MG63 (cell line): ENCODE data around the gene TTC28. TPM values are rescaled to one million over a fixed set of nuclear protein-coding genes. Genes with fewer than 3 reads are reported as not detected.

Experiments
- DNase-seq: peaks from one replicate; pipeline ENCODE4 v3.0.0-alpha.2; 2020
- H3K27me3 ChIP-seq: fragments of 250-450 bp; sonication (Bioruptor Pico); 2 replicates; pipeline ENCODE4 v1.5.1; 2020; ENCODE audit warnings: mild to moderate bottlenecking, moderate library complexity
- H3K36me3 ChIP-seq: fragments of 250-450 bp; sonication (Bioruptor Pico); 2 replicates; pipeline ENCODE4 v1.5.1; 2020; ENCODE audit warnings: mild to moderate bottlenecking, moderate library complexity
- H3K4me3 ChIP-seq: fragments of 250-450 bp; sonication (Bioruptor Pico); 2 replicates; pipeline ENCODE4 v1.5.1; 2020; ENCODE audit warnings: mild to moderate bottlenecking, moderate library complexity
- H3K9me3 ChIP-seq: fragments of 250-450 bp; sonication (Bioruptor Pico); 2 replicates; pipeline ENCODE4 v1.5.1; 2020; ENCODE audit warnings: mild to moderate bottlenecking, moderate library complexity
- total RNA-seq: library from RNA; depleted of rRNA; stranded (reverse); fragments of >200 nt; shearing (Covaris generic); gene quantifications from 2 replicates; pipeline ENCODE4 v1.2.3, GENCODE V29; 2014; ENCODE audit warnings: low replicate concordance

TTC28 gene
- total RNA-seq, 1 experiment from 2014 or later = 3.1 TPM

GRCh38 chr22:28450109-28450508, 229.5 kb downstream of the TTC28 start:
- no peaks in the 10 kb centered on the region for H3K27me3 ChIP-seq
- no peak for DNase-seq
- H3K36me3 ChIP-seq = no peaks in the 10 kb centered on the region
- H3K4me3 ChIP-seq = no peak overlapping the region
- no peaks in the 10 kb centered on the region for H3K9me3 ChIP-seq

GRCh38 chr22:28449041-28449440, 230.6 kb downstream of the TTC28 start:
- Histone ChIP-seq H3K36me3 (no peaks in the 10 kb centered on the region), H3K4me3 (no peak overlapping the region), H3K9me3 (no peaks in the 10 kb centered on the region), H3K27me3 (no peaks in the 10 kb centered on the region)
- no peak for DNase-seq

- Histone ChIP-seq H3K36me3 (no peaks in the 10 kb centered on the region), H3K27me3 (no peaks in the 10 kb centered on the region), H3K4me3 (no peak overlapping the region), H3K9me3 (no peaks in the 10 kb centered on the region)
- no peak for DNase-seq
These were observed 231.0 kb downstream of the TTC28 start for GRCh38 chr22:28448625-28449024.

- DNase-seq = no peak
- H3K36me3 ChIP-seq = no peaks in the 10 kb centered on the region
- no peaks in the 10 kb centered on the region for H3K27me3 ChIP-seq
- H3K9me3 ChIP-seq = no peaks in the 10 kb centered on the region
- no peak overlapping the region for H3K4me3 ChIP-seq
These were observed 235.0 kb downstream of the TTC28 start for GRCh38 chr22:28444659-28445058.

- Histone ChIP-seq H3K36me3 (no peaks in the 10 kb centered on the region), H3K27me3 (no peaks in the 10 kb centered on the region), H3K4me3 (peak overlapping the region; percentile 54), H3K9me3 (no peaks in the 10 kb centered on the region)
- DNase-seq = peak; percentile 68
These were observed 236.1 kb downstream of the TTC28 start for GRCh38 chr22:28443526-28443876.

GRCh38 chr22:28442711-28443525, 236.7 kb downstream of the TTC28 start:
- peak overlapping the region; percentile 54 for H3K4me3 ChIP-seq
- H3K9me3 ChIP-seq = no peaks in the 10 kb centered on the region
- no peaks in the 10 kb centered on the region for H3K36me3 ChIP-seq
- peak; percentile 32 for DNase-seq
- H3K27me3 ChIP-seq = no peaks in the 10 kb centered on the region

GRCh38 chr22:28442264-28442710, 237.4 kb downstream of the TTC28 start:
- H3K9me3 ChIP-seq = no peaks in the 10 kb centered on the region
- no peaks in the 10 kb centered on the region for H3K27me3 ChIP-seq
- DNase-seq = peak; percentile 82
- no peaks in the 10 kb centered on the region for H3K36me3 ChIP-seq
- H3K4me3 ChIP-seq = peak overlapping the region; percentile 54

GRCh38 chr22:28441720-28442263, 237.8 kb downstream of the TTC28 start:
- Histone ChIP-seq H3K9me3 (no peaks in the 10 kb centered on the region), H3K4me3 (peak overlapping the region; percentile 54), H3K27me3 (no peaks in the 10 kb centered on the region), H3K36me3 (no peaks in the 10 kb centered on the region)
- no peak for DNase-seq

GRCh38 chr22:28440592-28441390, 238.8 kb downstream of the TTC28 start:
- no peaks in the 10 kb centered on the region for H3K9me3 ChIP-seq
- no peaks in the 10 kb centered on the region for H3K27me3 ChIP-seq
- no peak overlapping the region for H3K4me3 ChIP-seq
- no peak for DNase-seq
- no peaks in the 10 kb centered on the region for H3K36me3 ChIP-seq

GRCh38 chr22:28438183-28438768, 241.4 kb downstream of the TTC28 start:
- Histone ChIP-seq H3K27me3 (no peaks in the 10 kb centered on the region), H3K36me3 (no peaks in the 10 kb centered on the region), H3K9me3 (no peaks in the 10 kb centered on the region), H3K4me3 (no peak overlapping the region)
- DNase-seq = no peak

- no peak for DNase-seq
- H3K9me3 ChIP-seq = no peaks in the 10 kb centered on the region
- H3K36me3 ChIP-seq = no peaks in the 10 kb centered on the region
- no peak overlapping the region for H3K4me3 ChIP-seq
- no peaks in the 10 kb centered on the region for H3K27me3 ChIP-seq
These were observed 243.7 kb downstream of the TTC28 start for GRCh38 chr22:28435982-28436381.

- no peaks in the 10 kb centered on the region for H3K27me3 ChIP-seq
- peak; percentile 17 for DNase-seq
- H3K36me3 ChIP-seq = no peaks in the 10 kb centered on the region
- H3K4me3 ChIP-seq = no peak overlapping the region
- H3K9me3 ChIP-seq = no peaks in the 10 kb centered on the region
These were observed 244.4 kb downstream of the TTC28 start for GRCh38 chr22:28435140-28435768.

- H3K4me3 ChIP-seq = no peak overlapping the region
- H3K36me3 ChIP-seq = no peaks in the 10 kb centered on the region
- H3K9me3 ChIP-seq = no peaks in the 10 kb centered on the region
- no peaks in the 10 kb centered on the region for H3K27me3 ChIP-seq
- no peak for DNase-seq
These were observed 249.1 kb downstream of the TTC28 start for GRCh38 chr22:28430466-28431025.

- Histone ChIP-seq H3K4me3 (no peak overlapping the region), H3K27me3 (no peaks in the 10 kb centered on the region), H3K36me3 (no peaks in the 10 kb centered on the region), H3K9me3 (no peaks in the 10 kb centered on the region)
- DNase-seq = no peak
These were observed 249.9 kb downstream of the TTC28 start for GRCh38 chr22:28429711-28430110.

GRCh38 chr22:28428271-28428670, 251.4 kb downstream of the TTC28 start:
- H3K4me3 ChIP-seq = no peak overlapping the region
- H3K36me3 ChIP-seq = no peaks in the 10 kb centered on the region
- no peaks in the 10 kb centered on the region for H3K9me3 ChIP-seq
- no peaks in the 10 kb centered on the region for H3K27me3 ChIP-seq
- DNase-seq = no peak

GRCh38 chr22:28426346-28427132, 253.1 kb downstream of the TTC28 start:
- no peaks in the 10 kb centered on the region for H3K9me3 ChIP-seq
- H3K27me3 ChIP-seq = no peaks in the 10 kb centered on the region
- no peak overlapping the region for H3K4me3 ChIP-seq
- H3K36me3 ChIP-seq = no peaks in the 10 kb centered on the region
- no peak for DNase-seq
